Measurements from ENCODE around the gene LRRC56. TPM values are rescaled to one million over a fixed set of nuclear protein-coding genes. Genes with fewer than 3 reads are reported as not detected.

LRRC56 gene
- total and polyA plus RNA-seq, 2 experiments from 2014 or later, result 0.73 to 0.87 TPM

GRCh38 chr11:533586-534395, 3.5 kb upstream of the LRRC56 start:
- no peaks in the 10 kb centered on the region for H3K36me3 ChIP-seq (ENCODE audit: insufficient read depth)
- H3K9me2 ChIP-seq (ENCODE audit: insufficient read depth), result no peaks in the 10 kb centered on the region
- no peaks in the 10 kb centered on the region; the same call in 1 of the 2 replicates for H3K79me2 ChIP-seq (replicated peaks; ENCODE audit: insufficient read depth)
- H3K27me3 Mint-ChIP-seq (ENCODE audit: insufficient read depth, low read depth, poor library complexity), result peaks cover 19% of the 10 kb centered on the region
- 0 out of 2 replicates have a peak, but pooled peaks cover 2% of the 10 kb centered on the region for H4K20me1 ChIP-seq (replicated peaks; ENCODE audit: insufficient read depth)
- H3K4me1 Mint-ChIP-seq, result peaks cover 3% of the 10 kb centered on the region; the same call in 2 of the 3 replicates
- peaks cover 10% of the 10 kb centered on the region; the same call in 2 of the 3 replicates for H3K36me3 Mint-ChIP-seq (ENCODE audit: low read depth)
- H3K27me3 ChIP-seq (ENCODE audit: insufficient read depth), result peaks cover 17% of the 10 kb centered on the region; the same call in 1 of the 2 replicates
- no peaks in the 10 kb centered on the region; the same call in 1 of the 2 replicates for H3K4me1 ChIP-seq (ENCODE audit: insufficient read depth)
- H3K9me3 Mint-ChIP-seq, result peaks cover 2% of the 10 kb centered on the region; the same call in 2 of the 3 replicates
- H3F3A ChIP-seq (replicated peaks; ENCODE audit: low read depth), result peaks cover 11% of the 10 kb centered on the region
- H3K4me3 ChIP-seq, result peak overlapping the region; percentile 81
- H3K27ac ChIP-seq (ENCODE audit: low read depth), result no peak overlapping the region
- TF ChIP-seq EZH2 (IDR thresholded peaks at IDR 0.05; ENCODE audit: low read depth, unreplicated experiment) (no peak), CREB1 (CRISPR knock-in tag; IDR thresholded peaks at IDR 0.05; ENCODE audit: low read depth) (no peak), ZNF331 (CRISPR knock-in tag; IDR thresholded peaks at IDR 0.05; ENCODE audit: low read depth) (no peak), ETS1 (IDR thresholded peaks at IDR 0.05) (no peak)
- peak overlapping the region; percentile 87; the same call in 1 of the 2 replicates for H3K4me2 ChIP-seq
- no peak overlapping the region for H3K27ac Mint-ChIP-seq
- DNase-seq (ENCODE audit: low spot score) (no peak), ATAC-seq (no peak)
- H2AFZ ChIP-seq, result no peak overlapping the region
- H3K4me3 Mint-ChIP-seq, result peak overlapping the region; percentile 41; the same call in 2 of the 3 replicates

GRCh38 chr11:534396-535209, 2.7 kb upstream of the LRRC56 start:
- H4K20me1 ChIP-seq (replicated peaks; ENCODE audit: insufficient read depth), result 0 out of 2 replicates have a peak, but pooled peaks cover 2% of the 10 kb centered on the region
- peaks cover 3% of the 10 kb centered on the region; the same call in 2 of the 3 replicates for H3K4me1 Mint-ChIP-seq
- H3K36me3 ChIP-seq (ENCODE audit: insufficient read depth), result no peaks in the 10 kb centered on the region
- H3K27ac Mint-ChIP-seq, result no peak overlapping the region
- ATAC-seq (peak; percentile 1; the same call in 2 of the 3 replicates), DNase-seq (ENCODE audit: low spot score) (peak; percentile 44)
- H3K4me2 ChIP-seq, result peak overlapping the region; percentile 87
- H2AFZ ChIP-seq, result no peak overlapping the region
- no peaks in the 10 kb centered on the region for H3K9me2 ChIP-seq (ENCODE audit: insufficient read depth)
- H3F3A ChIP-seq (replicated peaks; ENCODE audit: low read depth), result peaks cover 11% of the 10 kb centered on the region
- peaks cover 20% of the 10 kb centered on the region for H3K27me3 Mint-ChIP-seq (ENCODE audit: insufficient read depth, low read depth, poor library complexity)
- H3K9me3 Mint-ChIP-seq, result peaks cover 2% of the 10 kb centered on the region; the same call in 2 of the 3 replicates
- H3K27ac ChIP-seq (ENCODE audit: low read depth), result no peak overlapping the region
- peak overlapping the region; percentile 63 for H3K4me3 Mint-ChIP-seq
- no peaks in the 10 kb centered on the region; the same call in 1 of the 2 replicates for H3K4me1 ChIP-seq (ENCODE audit: insufficient read depth)
- peak overlapping the region; percentile 81 for H3K4me3 ChIP-seq
- H3K79me2 ChIP-seq (replicated peaks; ENCODE audit: insufficient read depth), result no peaks in the 10 kb centered on the region; the same call in 1 of the 2 replicates
- H3K36me3 Mint-ChIP-seq (ENCODE audit: low read depth), result peaks cover 10% of the 10 kb centered on the region; the same call in 2 of the 3 replicates
- H3K27me3 ChIP-seq (ENCODE audit: insufficient read depth), result peaks cover 17% of the 10 kb centered on the region; the same call in 1 of the 2 replicates
- no peak for TF ChIP-seq REST (IDR thresholded peaks at IDR 0.05; ENCODE audit: unreplicated experiment)
- TF ChIP-seq, protein P1, sequence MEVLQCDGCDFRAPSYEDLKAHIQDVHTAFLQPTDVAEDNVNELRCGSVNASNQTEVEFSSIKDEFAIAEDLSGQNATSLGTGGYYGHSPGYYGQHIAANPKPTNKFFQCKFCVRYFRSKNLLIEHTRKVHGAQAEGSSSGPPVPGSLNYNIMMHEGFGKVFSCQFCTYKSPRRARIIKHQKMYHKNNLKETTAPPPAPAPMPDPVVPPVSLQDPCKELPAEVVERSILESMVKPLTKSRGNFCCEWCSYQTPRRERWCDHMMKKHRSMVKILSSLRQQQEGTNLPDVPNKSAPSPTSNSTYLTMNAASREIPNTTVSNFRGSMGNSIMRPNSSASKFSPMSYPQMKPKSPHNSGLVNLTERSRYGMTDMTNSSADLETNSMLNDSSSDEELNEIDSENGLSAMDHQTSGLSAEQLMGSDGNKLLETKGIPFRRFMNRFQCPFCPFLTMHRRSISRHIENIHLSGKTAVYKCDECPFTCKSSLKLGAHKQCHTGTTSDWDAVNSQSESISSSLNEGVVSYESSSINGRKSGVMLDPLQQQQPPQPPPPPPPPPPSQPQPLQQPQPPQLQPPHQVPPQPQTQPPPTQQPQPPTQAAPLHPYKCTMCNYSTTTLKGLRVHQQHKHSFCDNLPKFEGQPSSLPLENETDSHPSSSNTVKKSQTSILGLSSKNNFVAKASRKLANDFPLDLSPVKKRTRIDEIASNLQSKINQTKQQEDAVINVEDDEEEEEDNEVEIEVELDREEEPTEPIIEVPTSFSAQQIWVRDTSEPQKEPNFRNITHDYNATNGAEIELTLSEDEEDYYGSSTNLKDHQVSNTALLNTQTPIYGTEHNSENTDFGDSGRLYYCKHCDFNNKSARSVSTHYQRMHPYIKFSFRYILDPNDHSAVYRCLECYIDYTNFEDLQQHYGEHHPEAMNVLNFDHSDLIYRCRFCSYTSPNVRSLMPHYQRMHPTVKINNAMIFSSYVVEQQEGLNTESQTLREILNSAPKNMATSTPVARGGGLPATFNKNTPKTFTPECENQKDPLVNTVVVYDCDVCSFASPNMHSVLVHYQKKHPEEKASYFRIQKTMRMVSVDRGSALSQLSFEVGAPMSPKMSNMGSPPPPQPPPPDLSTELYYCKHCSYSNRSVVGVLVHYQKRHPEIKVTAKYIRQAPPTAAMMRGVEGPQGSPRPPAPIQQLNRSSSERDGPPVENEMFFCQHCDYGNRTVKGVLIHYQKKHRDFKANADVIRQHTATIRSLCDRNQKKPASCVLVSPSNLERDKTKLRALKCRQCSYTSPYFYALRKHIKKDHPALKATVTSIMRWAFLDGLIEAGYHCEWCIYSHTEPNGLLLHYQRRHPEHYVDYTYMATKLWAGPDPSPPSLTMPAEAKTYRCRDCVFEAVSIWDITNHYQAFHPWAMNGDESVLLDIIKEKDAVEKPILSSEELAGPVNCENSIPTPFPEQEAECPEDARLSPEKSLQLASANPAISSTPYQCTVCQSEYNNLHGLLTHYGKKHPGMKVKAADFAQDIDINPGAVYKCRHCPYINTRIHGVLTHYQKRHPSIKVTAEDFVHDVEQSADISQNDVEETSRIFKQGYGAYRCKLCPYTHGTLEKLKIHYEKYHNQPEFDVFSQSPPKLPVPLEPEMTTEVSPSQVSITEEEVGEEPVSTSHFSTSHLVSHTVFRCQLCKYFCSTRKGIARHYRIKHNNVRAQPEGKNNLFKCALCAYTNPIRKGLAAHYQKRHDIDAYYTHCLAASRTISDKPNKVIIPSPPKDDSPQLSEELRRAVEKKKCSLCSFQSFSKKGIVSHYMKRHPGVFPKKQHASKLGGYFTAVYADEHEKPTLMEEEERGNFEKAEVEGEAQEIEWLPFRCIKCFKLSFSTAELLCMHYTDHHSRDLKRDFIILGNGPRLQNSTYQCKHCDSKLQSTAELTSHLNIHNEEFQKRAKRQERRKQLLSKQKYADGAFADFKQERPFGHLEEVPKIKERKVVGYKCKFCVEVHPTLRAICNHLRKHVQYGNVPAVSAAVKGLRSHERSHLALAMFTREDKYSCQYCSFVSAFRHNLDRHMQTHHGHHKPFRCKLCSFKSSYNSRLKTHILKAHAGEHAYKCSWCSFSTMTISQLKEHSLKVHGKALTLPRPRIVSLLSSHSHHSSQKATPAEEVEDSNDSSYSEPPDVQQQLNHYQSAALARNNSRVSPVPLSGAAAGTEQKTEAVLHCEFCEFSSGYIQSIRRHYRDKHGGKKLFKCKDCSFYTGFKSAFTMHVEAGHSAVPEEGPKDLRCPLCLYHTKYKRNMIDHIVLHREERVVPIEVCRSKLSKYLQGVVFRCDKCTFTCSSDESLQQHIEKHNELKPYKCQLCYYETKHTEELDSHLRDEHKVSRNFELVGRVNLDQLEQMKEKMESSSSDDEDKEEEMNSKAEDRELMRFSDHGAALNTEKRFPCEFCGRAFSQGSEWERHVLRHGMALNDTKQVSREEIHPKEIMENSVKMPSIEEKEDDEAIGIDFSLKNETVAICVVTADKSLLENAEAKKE (CRISPR knock-in tag; IDR thresholded peaks at IDR 0.05), result no peak

All from GM23338 (cell line).